Activated CD4-positive, alpha-beta memory T cell treated with anti-CD3 and anti-CD28 coated beads, Interleukin-2, amount 10 ng/mL, durations not matched to agents 7 days and 5 days (primary cell): ENCODE data around the gene LDHAL6A. TPM values are rescaled to one million over a fixed set of nuclear protein-coding genes. Genes with fewer than 3 reads are reported as not detected.

Source experiments
- CTCF ChIA-PET: fragments of 350-600 bp; sonication (Branson Sonifier 250); formaldehyde crosslinking; loops from one replicate; lab custom pipeline; 2021; ENCODE audit warnings: antibody characterized with exemption, inconsistent platforms; lab: Charles Lee
- POLR2A ChIA-PET: fragments of 350-600 bp; sonication (Branson Sonifier 250); formaldehyde crosslinking; loops from one replicate; lab custom pipeline; 2021; ENCODE audit warnings: antibody characterized with exemption; lab: Charles Lee
- DNase-seq: peaks from one replicate; pipeline ENCODE4 v3.0.0-alpha.2; 2020
- H3K27ac Mint-ChIP-seq: one replicate; pipeline ENCODE4 v1.8.0; 2021; ENCODE audit warnings: mild to moderate bottlenecking, mixed read lengths
- H3K27me3 Mint-ChIP-seq: one replicate; pipeline ENCODE4 v1.8.0; 2021; ENCODE audit warnings: mixed read lengths
- H3K36me3 Mint-ChIP-seq: one replicate; pipeline ENCODE4 v1.8.0; 2021; ENCODE audit warnings: low read depth, mixed read lengths
- H3K4me1 Mint-ChIP-seq: one replicate; pipeline ENCODE4 v1.8.0; 2021; ENCODE audit warnings: mixed read lengths
- H3K4me3 Mint-ChIP-seq: one replicate; pipeline ENCODE4 v1.8.0; 2021; ENCODE audit warnings: mild to moderate bottlenecking, mixed read lengths
- H3K9me3 Mint-ChIP-seq: one replicate; pipeline ENCODE4 v1.8.0; 2021; ENCODE audit warnings: mixed read lengths
- total RNA-seq, 2 experiments: library from RNA; stranded (reverse); gene quantifications; one replicate each; pipeline ENCODE4 v1.2.3, GENCODE V29; 2021

Gene LDHAL6A
- total RNA-seq, 2 experiments from 2014 or later, result not detected

DNA sequence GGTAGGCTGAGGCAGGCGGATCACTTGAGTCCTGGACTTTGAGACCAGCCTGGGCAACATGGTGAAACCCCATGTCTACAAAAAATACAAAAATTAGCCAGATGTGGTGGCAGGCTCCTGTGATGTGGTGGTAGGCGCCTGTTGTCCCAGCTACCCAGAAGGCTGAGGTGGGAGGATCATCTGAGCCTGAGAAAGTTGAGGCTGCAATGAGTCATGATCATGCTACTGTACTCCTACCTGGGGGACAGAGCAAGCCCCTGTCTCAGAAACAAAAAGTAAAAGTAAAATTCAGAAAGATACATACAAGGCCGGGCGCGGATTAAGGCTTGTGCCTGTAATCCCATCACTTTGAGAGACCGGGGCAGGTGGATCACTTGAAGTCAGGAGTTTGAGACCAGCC, 6.3 kb downstream of the LDHAL6A start:
- Mint-ChIP-seq H3K27ac (no peak overlapping the region), H3K27me3 (no peaks in the 10 kb centered on the region), H3K4me1 (peaks cover 8% of the 10 kb centered on the region), H3K4me3 (no peak overlapping the region), H3K36me3 (no peaks in the 10 kb centered on the region), H3K9me3 (no peaks in the 10 kb centered on the region)
- POLR2A ChIA-PET, result no interaction called here
- DNase-seq, result no peak
- CTCF ChIA-PET, result interaction anchor here (0.7 kb wide), 1 partner anchor 17 kb away, joined by 3 read pairs; no protein-coding TSS in a partner anchor

- ChIA-PET CTCF (no interaction called here), POLR2A (no interaction called here)
- no peaks in the 10 kb centered on the region for H3K9me3 Mint-ChIP-seq
Measured at GRCh38 chr11:18463439-18463838, 7.8 kb downstream of the LDHAL6A start.

DNA sequence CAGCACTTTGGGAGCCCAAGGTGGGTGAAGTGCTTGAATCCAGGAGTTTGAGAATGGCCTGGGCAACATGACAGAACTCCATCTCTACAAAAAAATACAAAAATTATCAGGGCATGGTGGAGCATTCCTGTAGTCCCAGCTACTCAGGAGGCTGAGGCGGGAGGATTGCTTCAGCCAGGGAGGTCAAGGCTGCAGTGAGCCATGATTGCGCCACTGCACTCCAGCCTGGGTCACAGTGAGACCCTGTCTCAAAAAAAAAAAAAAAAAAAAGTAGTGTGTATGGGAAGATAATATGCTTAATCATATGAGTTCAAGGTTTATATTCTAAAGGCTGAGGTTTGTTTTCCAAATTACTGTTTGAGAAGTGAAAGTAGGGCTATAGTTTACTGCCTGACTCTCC, 10.7 kb downstream of the LDHAL6A start:
- DNase-seq, result no peak
- no peaks in the 10 kb centered on the region for H3K9me3 Mint-ChIP-seq
- H3K27me3 Mint-ChIP-seq, result no peaks in the 10 kb centered on the region
- peaks cover 17% of the 10 kb centered on the region for H3K4me1 Mint-ChIP-seq
- H3K27ac Mint-ChIP-seq, result no peak overlapping the region
- ChIA-PET CTCF (interaction anchor here (1.7 kb wide), 1 partner anchor 256 kb away, joined by 7 read pairs; no protein-coding TSS in a partner anchor), POLR2A (no interaction called here)
- H3K36me3 Mint-ChIP-seq, result no peaks in the 10 kb centered on the region
- no peak overlapping the region for H3K4me3 Mint-ChIP-seq

More at GRCh38 chr11:18463439-18463838, 7.8 kb downstream of the LDHAL6A start:
- Mint-ChIP-seq H3K4me3 (no peak overlapping the region), H3K27me3 (no peaks in the 10 kb centered on the region), H3K36me3 (no peaks in the 10 kb centered on the region), H3K27ac (no peak overlapping the region), H3K4me1 (peaks cover 10% of the 10 kb centered on the region)
- no peak for DNase-seq

DNA sequence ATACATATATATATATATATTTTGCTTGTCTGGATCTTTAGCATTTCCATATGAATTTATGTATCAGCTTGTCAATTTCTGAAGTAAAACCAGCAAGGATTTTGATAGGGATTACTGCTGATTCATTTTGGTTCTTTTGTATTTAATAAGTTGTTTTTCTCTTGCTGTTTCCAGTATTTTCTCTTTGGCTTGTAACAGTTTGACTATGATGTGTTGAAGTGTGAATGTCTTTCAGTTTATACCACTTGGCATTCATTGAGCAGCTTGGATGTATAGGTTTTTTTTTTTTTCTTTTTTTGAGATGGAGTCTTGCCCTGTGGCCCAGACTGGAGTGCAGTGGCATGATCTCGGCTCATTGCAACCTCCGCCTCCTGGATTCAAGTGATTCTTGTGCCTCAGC, 12.4 kb downstream of the LDHAL6A start:
- Mint-ChIP-seq H3K9me3 (no peaks in the 10 kb centered on the region), H3K4me3 (no peak overlapping the region), H3K27ac (no peak overlapping the region), H3K36me3 (no peaks in the 10 kb centered on the region), H3K27me3 (no peaks in the 10 kb centered on the region), H3K4me1 (peaks cover 16% of the 10 kb centered on the region)
- CTCF ChIA-PET, result interaction anchor here (0.7 kb wide), 1 partner anchor 1647 kb away, joined by 3 read pairs; no protein-coding TSS in a partner anchor
- DNase-seq, result no peak
- POLR2A ChIA-PET, result no interaction called here

DNA sequence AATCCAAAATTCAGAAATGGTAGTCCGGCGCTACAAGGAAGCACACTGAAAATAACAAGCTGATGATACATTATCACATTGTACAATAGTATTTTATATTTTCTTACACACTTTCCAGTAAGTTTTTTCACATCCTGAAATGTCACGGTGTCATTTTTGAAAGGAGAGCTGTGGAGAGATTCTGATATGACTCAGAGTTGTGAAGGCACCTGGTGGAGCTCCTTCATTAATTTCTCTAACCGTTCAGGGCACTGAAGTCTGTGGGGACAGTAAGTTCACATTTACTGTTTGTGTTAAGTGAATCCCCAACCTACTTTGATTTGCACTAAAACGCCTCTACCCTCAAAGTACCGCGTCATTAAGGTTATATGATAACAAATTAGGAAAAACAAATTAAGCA, 13.3 kb downstream of the LDHAL6A start:
- no peaks in the 10 kb centered on the region for H3K36me3 Mint-ChIP-seq
- POLR2A ChIA-PET, result no interaction called here

DNA sequence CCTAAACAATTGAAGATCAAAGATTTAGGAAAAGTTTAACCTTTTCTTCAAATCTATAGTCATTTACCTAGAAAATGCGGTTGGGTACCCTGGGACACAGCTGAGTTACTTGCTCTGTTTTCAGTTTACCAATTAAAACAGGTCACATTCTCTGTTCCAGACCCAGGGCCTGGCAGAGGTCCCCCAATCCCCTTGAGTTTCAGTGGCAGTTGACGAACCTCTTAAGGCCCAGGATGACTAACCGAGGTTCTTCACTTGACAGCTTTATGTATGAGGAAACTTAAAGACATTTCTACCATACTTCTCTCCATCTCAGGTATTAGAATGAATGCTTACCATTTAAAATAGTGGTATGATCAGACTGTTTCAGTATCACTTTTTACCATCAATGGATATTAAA, 16.3 kb downstream of the LDHAL6A start:
- no peaks in the 10 kb centered on the region for H3K36me3 Mint-ChIP-seq
- no peaks in the 10 kb centered on the region for H3K27me3 Mint-ChIP-seq
- ChIA-PET POLR2A (no interaction called here), CTCF (no interaction called here)
- no peaks in the 10 kb centered on the region for H3K9me3 Mint-ChIP-seq
- H3K4me1 Mint-ChIP-seq, result peaks cover 9% of the 10 kb centered on the region
- no peak for DNase-seq
- no peak overlapping the region for H3K27ac Mint-ChIP-seq
- H3K4me3 Mint-ChIP-seq, result no peak overlapping the region

More for the DNA sequence above, 13.3 kb downstream of the LDHAL6A start:
- CTCF ChIA-PET, result interaction anchor here (1.3 to 1.5 kb wide), 2 partner anchors 11 to 225 kb away, joined by 3 to 4 read pairs; no protein-coding TSS in a partner anchor
- peaks cover 12% of the 10 kb centered on the region for H3K4me1 Mint-ChIP-seq
- no peak for DNase-seq
- no peaks in the 10 kb centered on the region for H3K9me3 Mint-ChIP-seq
- H3K4me3 Mint-ChIP-seq, result no peak overlapping the region
- H3K27ac Mint-ChIP-seq, result no peak overlapping the region
- no peaks in the 10 kb centered on the region for H3K27me3 Mint-ChIP-seq

GRCh38 chr11:18472587-18472986, 16.9 kb downstream of the LDHAL6A start:
- POLR2A ChIA-PET, result no interaction called here
- H3K27me3 Mint-ChIP-seq, result no peaks in the 10 kb centered on the region
- peaks cover 9% of the 10 kb centered on the region for H3K4me1 Mint-ChIP-seq
- H3K27ac Mint-ChIP-seq, result no peak overlapping the region
- peaks cover 2% of the 10 kb centered on the region for H3K36me3 Mint-ChIP-seq
- CTCF ChIA-PET, result interaction anchor here (1.2 kb wide), 1 partner anchor 249 kb away, joined by 3 read pairs; no protein-coding TSS in a partner anchor
- no peak for DNase-seq
- no peak overlapping the region for H3K4me3 Mint-ChIP-seq
- no peaks in the 10 kb centered on the region for H3K9me3 Mint-ChIP-seq

DNA sequence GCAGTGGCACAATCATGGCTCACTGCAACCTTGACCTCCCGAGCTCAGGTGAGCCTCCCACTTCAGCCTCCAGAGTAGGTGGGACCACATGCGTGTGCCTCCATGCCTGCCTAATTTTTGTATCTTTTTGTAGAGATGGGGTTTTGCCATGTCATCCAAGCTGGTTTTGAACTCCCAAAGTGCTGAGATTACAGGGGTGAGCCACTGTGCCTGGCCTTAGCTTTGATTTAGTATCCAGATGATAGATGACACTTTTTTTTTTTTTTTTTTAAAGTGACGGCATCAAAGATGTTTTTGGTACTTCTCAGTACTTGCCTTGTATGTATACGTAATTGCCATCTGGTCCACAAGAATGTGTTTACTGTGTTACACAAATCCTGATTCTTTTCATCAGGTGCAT, 23.4 kb downstream of the LDHAL6A start:
- no peaks in the 10 kb centered on the region for H3K27me3 Mint-ChIP-seq
- POLR2A ChIA-PET, result interaction anchor here (0.6 kb wide), 1 partner anchor 518 kb away, joined by 4 read pairs; no protein-coding TSS in a partner anchor
- CTCF ChIA-PET, result no interaction called here

GRCh38 chr11:18485913-18486528, 30.4 kb downstream of the LDHAL6A start:
- POLR2A ChIA-PET, result no interaction called here
- H3K4me1 Mint-ChIP-seq, result no peaks in the 10 kb centered on the region
- no peaks in the 10 kb centered on the region for H3K27me3 Mint-ChIP-seq
- no peaks in the 10 kb centered on the region for H3K9me3 Mint-ChIP-seq
- DNase-seq, result no peak
- H3K4me3 Mint-ChIP-seq, result no peak overlapping the region
- peaks cover 63% of the 10 kb centered on the region for H3K36me3 Mint-ChIP-seq
- H3K27ac Mint-ChIP-seq, result no peak overlapping the region
- CTCF ChIA-PET, result no interaction called here

More for the DNA sequence above, 23.4 kb downstream of the LDHAL6A start:
- Mint-ChIP-seq H3K4me1 (no peaks in the 10 kb centered on the region), H3K36me3 (peaks cover 61% of the 10 kb centered on the region), H3K9me3 (no peaks in the 10 kb centered on the region), H3K27ac (no peak overlapping the region), H3K4me3 (no peak overlapping the region)
- DNase-seq, result no peak

GRCh38 chr11:18490319-18490718, 34.7 kb downstream of the LDHAL6A start:
- ChIA-PET CTCF (no interaction called here), POLR2A (no interaction called here)
- H3K4me1 Mint-ChIP-seq, result no peaks in the 10 kb centered on the region
- H3K9me3 Mint-ChIP-seq, result no peaks in the 10 kb centered on the region
- H3K27me3 Mint-ChIP-seq, result no peaks in the 10 kb centered on the region
- peaks cover 30% of the 10 kb centered on the region for H3K36me3 Mint-ChIP-seq
- H3K4me3 Mint-ChIP-seq, result no peak overlapping the region
- DNase-seq, result no peak
- no peak overlapping the region for H3K27ac Mint-ChIP-seq

DNA sequence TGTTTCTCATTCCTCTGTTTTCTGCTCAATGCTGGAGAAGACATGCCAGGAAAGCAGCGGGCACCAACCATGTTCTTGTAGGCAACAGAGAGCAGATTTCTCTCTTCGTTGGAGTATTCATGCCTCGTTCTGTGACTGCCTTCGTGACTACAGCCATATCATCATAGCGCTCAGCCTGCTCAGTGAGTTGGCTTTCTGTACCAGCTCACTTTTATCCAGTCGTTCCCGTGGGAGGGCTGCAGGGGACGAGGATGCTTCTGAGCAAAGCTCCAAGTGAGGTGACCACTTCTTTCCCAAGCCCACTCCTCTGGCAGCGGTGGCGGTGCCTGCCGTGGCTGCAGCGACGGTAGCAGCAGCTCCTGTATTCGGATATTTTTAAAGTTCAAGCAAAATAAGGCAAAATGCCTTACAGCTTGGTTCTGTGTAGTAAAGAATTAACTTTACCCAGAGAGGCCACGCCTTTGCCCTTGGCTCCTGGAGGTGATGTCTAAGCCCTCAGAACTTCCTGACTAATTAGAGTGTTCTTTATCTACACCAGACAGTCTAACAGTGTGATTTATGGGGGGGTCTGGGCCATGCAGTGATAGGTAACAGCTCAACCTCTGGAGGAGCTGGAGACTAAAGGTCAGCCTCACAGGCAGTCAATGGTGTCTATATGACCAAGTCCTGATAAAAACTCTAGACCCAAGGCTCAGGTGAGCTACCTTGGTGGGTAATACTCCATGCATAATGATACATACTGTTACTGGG, 35.3 kb downstream of the LDHAL6A start:
- CTCF ChIA-PET, result interaction anchor here (0.7 to 1.2 kb wide), 3 partner anchors 247 to 284 kb away, joined by 3 to 4 read pairs (median 3); no protein-coding TSS in a partner anchor
- POLR2A ChIA-PET, result no interaction called here

GRCh38 chr11:18491924-18492323, 36.3 kb downstream of the LDHAL6A start:
- Mint-ChIP-seq H3K27me3 (no peaks in the 10 kb centered on the region), H3K36me3 (peaks cover 29% of the 10 kb centered on the region), H3K4me1 (no peaks in the 10 kb centered on the region), H3K4me3 (no peak overlapping the region), H3K27ac (no peak overlapping the region), H3K9me3 (no peaks in the 10 kb centered on the region)
- no peak for DNase-seq
- POLR2A ChIA-PET, result no interaction called here
- CTCF ChIA-PET, result interaction anchor here (1.2 kb wide), 1 partner anchor 272 kb away, joined by 3 read pairs; no protein-coding TSS in a partner anchor

More for the DNA sequence above, 35.3 kb downstream of the LDHAL6A start:
- no peaks in the 10 kb centered on the region for H3K27me3 Mint-ChIP-seq
- no peaks in the 10 kb centered on the region for H3K4me1 Mint-ChIP-seq
- DNase-seq, result no peak
- no peaks in the 10 kb centered on the region for H3K9me3 Mint-ChIP-seq
- H3K36me3 Mint-ChIP-seq, result peaks cover 32% of the 10 kb centered on the region
- H3K4me3 Mint-ChIP-seq, result no peak overlapping the region
- H3K27ac Mint-ChIP-seq, result no peak overlapping the region

DNA sequence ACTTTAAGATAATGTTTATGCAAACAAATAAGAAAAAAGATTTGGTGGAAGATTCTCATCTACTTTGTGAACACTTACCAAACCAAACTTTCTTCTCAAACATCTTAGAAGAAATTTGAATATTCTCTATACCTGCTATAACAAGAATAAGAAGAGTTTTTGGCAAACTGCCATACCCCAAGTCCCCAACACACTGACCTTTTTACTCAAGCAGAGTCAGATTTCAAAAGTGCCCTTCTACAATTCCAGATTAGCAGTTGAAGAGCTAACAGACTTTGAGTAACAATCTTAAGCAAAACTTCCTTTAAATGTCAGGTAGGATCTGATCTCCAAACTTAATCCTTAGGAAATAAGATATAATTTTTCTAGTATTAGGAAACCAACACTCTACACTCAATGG, 37.2 kb downstream of the LDHAL6A start:
- H3K27me3 Mint-ChIP-seq, result no peaks in the 10 kb centered on the region
- H3K27ac Mint-ChIP-seq, result no peak overlapping the region
- CTCF ChIA-PET, result no interaction called here
- H3K4me1 Mint-ChIP-seq, result no peaks in the 10 kb centered on the region
- peaks cover 24% of the 10 kb centered on the region for H3K36me3 Mint-ChIP-seq
- H3K9me3 Mint-ChIP-seq, result no peaks in the 10 kb centered on the region
- no peak overlapping the region for H3K4me3 Mint-ChIP-seq
- POLR2A ChIA-PET, result no interaction called here
- DNase-seq, result no peak
